Ramos (cell line): Measurements from ENCODE around the gene SMIM31.

Experiments
- in situ Hi-C: fragments of 300-500 bp; cut with MboI; formaldehyde crosslinking; loops from one replicate; pipeline ENCODE4 v1.14.3; 2022; ENCODE audit warnings: low sequenced_read_pairs; ENCODE audit not compliant: unreplicated experiment

Gene SMIM31

DNA sequence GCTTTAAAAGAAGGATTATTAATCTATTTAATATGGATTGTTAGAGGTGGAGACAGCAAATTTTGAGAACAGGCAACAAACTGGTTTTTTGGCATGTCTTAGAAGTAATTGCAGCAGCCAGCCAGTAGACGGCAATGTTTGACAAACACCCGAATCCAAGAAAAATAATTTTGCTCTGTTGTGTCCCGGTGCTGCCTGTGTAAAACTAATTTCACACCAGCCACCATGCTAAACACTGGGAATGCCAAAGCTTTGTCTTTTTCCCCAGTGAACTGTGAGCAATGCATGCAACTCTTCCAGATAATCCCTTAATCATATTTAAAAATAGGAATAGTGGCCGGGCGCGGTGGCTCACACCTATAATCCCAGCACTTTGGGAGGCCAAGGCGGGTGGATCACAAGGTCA is 25.9 kb downstream of the SMIM31 start:
- in situ Hi-C loops: loop anchor here (10.0 kb wide), 1 partner anchor 215 kb away; no protein-coding TSS in a partner anchor

DNA sequence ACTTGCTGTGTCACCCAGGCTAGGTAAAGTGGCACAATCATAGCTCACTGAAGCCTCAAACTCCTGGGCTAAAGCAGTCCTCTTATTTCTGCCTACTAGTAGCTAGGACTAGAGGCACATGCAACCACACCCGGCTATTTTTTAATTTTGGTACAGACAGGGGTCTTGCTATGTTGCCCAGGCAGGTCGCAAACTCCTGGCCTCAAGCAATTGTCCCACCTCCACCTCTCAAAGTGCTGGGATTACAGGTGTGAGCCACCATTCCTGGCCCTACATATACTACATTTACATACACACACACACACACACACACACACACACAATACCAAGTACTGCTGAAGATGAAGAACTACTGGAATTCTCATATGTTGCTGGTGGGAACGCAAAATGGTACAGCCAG is 26.9 kb downstream of the SMIM31 start:
- in situ Hi-C loops: loop anchor here (10.0 kb wide), 1 partner anchor 214 kb away; no protein-coding TSS in a partner anchor

DNA sequence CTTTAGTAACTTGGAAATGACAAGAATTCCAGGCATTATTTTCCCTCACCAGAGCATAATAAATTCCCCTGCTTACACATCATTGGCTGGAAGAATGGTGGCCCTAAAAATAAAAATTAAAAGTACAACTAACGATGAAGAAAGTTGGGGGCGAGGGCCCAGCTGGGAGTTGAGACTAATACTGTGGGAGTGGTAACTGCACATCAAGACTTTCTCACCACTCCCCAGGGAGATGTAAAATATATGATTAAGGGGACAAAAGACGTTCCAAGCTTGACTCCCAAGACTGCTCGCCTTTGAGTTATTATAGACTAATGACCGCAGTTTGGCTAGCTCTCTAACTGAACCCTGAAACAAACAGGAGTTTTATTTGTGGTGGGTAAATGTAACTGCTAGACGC is 30.0 kb downstream of the SMIM31 start:
- in situ Hi-C loops: loop anchor here (10.0 kb wide), 1 partner anchor 211 kb away; no protein-coding TSS in a partner anchor

DNA sequence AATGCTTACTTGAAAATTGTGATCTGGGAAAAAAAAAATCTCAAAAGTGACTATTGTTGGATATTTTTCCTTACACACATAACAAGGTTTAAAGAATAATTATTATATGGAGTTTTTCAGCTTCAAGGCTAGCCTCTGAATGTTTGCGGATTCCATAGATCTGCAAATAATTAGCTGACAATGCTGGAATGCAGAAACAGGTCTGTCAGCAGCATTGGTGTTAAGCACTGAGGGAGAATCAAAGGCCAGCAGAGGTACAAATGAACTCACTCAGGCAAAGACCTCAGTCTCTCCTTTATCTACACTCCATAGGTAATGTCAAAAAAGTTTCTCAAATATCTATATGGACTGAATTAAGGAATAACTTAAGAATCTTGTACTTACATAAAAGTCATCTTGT is 35.1 kb downstream of the SMIM31 start:
- in situ Hi-C loops: loop anchor here (10.0 kb wide), 1 partner anchor 206 kb away; no protein-coding TSS in a partner anchor

DNA sequence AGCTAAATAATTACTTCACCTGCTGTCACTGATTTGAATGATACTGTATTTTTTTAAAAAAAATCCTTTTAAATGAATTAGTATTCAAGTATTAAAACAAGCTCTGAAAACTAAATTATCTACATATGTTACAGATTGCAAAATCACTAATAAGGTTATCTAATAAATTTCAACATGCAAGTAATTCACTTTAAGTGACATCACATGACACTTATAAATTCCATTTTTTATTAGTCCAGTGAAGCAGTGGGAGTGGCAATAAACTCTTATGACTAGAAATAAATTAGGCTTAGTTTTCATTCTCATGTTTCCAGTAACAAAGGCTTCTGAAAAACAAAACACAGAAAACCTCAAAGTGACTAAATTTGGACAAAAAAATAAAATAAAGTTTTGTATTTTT is 36.3 kb downstream of the SMIM31 start:
- in situ Hi-C loops: no loop called here

DNA sequence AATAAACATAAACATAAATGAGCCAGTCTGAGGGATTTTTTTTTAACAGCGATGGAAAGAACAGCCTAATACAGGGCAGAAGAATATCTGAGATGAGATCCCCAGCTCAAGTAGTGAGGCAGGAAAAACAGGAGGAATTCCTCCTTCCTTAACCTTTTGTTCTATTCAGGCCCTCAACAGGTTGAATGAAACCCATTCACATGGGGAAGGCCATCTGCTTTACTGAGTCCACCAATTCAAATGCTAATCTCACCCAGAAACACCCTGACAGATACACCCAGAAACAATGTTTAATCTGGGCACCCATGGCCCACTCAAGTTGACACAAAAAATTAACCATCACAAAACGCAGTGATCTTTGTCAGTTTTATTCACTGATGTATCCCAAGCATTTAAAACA is 45.5 kb downstream of the SMIM31 start:
- in situ Hi-C loops: no loop called here

DNA sequence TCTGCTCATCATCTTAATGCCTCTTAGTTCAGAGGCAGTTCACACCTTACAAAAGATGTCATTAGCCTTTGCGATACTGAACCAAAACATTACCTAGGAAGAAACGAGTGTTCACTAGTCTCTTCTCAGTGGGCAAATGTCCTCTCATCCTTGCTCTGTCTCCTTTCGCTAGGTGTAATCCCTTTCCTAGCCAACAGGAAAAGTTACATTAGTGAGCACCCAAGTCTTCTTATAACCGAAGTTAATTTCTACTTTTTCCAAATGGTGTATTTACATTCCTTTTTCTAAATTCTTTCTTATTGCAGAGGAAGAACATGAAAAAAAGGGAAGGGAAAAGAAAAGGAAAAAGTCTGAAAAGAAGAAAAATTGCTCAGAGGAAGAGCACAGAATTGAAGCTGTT is 46.9 kb downstream of the SMIM31 start:
- in situ Hi-C loops: no loop called here

DNA sequence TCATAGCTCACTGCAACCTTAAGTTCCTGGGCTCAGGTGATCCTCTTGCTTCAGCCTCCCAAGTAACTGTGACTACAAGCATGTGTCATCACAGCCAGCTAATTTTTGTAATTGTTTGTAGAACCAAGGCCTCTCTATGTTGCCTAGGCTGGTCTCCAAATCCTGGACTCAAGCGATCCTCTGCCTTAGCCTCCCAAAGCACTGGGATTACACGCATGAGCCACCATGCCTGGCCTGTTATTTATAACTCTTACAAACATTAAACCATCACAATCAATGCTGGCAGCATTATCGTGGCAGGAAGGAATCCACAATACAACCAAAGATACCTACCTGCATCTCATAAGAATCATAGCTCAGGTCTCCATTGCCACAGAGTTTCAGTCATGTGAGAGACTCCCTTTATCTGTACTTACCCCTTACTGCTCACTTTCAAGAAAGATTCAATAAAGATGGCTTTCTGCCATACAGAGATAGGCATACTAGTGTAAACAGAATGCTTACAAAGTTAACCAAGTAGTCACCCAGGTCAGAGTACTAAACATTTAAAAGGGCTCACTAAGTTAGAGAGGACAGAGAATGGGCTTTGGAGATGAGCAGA is 48.5 kb downstream of the SMIM31 start:
- in situ Hi-C loops: no loop called here

DNA sequence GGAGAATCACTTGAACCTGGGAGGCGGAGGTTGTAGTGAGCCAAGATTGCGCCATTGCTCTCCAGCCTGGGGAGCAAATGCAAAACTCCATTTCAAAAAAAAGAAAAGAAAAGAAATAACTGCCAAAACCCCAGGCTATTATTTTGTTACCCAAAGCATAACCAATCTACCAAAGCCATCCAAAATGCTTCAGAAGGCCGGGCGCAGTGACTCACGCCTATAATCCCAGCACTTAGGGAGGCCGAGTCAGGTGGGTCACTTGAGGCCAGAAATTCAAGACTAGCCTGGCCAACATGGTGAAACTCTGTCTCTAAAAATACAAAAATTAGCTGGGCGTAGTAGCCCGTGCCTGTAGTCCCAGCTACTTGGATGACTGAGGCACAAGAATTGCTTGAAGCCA is 49.8 kb downstream of the SMIM31 start:
- in situ Hi-C loops: no loop called here

DNA sequence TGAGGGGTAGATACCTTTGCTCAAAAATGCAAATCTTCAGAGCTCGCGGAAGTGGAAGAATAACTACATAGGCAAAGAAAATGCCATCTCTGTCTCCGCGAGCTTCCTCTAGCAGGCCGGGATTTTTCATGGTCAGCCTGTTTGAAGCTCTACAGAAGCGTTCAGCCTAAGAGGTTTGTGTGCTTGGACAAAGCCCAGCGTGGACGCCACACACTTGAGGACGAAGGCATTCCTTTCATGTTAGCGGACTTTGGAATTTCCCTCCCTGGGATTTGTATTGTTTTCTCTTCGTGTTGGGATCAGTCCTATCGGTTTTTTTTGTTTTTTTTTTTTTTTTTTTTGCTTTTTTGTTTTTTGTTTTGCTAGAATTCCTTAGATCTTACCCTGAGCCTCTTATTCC is 53.7 kb downstream of the SMIM31 start:
- in situ Hi-C loops: no loop called here

DNA sequence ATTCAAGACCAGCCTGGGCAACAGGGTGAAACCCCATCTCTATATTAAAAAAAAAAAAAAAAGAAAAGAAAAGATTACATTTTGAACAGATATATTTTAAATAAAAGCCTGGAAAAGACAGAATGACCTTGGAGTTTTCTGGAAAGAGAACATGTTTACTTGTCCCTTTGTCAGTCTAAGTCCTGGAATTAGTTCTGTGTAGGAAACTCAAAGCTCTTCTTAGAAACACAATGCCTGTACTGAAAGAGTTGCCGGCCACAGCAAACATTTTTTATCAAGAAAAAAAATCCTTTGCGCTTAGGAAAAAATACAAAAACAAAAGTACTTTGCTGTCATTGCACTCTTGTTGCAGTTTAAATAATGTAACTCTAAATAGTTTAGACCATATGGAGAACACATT is 59.6 kb downstream of the SMIM31 start:
- in situ Hi-C loops: no loop called here

DNA sequence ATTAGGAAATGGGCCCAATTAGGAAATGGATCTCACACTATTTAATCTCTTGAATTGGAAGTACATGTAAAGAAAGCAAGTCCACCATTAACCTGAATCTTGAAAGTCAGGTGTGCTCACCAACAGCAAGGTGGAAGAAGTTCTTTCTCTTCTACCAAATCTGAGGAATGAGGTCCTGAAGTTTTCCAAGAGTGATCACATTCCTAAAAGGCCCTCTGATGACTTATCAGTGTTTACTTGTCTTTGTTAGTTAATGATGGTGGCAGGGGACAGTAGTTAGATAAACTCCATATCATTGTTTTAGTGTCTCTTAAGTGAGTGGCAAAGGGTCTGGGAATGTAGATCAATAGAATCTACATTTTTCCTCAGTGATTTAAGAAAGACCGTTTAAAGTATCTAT is 61.8 kb downstream of the SMIM31 start:
- in situ Hi-C loops: no loop called here

DNA sequence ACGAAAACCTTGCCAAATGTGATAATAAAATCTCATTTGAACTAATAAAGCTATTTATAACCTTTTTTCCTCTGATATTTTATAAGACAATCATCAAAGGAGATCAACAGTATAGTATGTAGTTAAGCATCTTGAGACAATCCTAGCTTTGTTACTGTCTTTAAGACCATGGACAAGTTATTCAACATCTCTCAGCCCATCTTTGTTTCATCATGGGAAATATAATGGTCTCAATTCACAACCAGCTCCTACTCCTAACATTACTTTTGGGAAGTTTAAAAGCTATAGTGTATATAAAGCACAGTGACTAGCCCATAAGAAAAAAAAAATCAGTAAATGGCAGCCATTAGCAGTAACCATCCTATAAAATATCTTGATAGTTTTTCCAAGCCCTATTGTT is 65.4 kb downstream of the SMIM31 start:
- in situ Hi-C loops: no loop called here

DNA sequence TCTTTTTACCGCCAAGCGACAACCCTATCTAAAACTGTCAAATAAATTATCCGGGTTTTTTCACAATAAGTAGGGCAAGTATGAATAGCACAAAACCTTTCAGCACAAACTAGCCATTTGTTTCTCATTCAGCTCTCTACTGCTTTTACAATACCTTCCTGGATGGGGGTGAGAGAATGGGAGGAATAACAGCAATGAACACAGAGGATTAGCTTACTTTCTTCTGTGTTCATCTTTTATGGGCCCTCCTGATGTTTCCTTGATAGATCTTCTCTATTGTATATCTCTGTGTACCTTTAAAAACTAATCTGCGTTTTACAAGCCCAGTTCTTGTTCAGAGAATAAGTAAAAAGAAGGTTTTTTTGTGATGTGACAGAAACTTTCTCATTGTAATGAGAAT is 67.8 kb downstream of the SMIM31 start:
- in situ Hi-C loops: no loop called here

DNA sequence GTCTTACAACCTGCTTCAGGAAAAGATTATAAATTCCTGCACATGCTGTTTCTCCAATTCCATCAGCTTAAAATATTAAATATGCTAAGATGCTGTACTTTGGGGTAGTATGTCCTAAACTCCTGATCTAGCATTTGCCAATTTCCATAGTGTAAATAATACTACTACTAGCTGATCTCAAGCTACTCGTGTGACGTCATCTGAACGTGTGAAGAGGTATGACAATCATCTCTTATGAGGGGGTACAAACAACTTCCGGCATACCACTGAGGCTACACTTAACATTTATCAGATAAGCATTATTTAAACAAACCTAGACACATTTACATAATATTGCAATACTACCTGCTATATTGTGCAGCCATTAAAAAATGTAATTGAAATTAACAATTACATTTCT is 70.7 kb downstream of the SMIM31 start:
- in situ Hi-C loops: no loop called here

DNA sequence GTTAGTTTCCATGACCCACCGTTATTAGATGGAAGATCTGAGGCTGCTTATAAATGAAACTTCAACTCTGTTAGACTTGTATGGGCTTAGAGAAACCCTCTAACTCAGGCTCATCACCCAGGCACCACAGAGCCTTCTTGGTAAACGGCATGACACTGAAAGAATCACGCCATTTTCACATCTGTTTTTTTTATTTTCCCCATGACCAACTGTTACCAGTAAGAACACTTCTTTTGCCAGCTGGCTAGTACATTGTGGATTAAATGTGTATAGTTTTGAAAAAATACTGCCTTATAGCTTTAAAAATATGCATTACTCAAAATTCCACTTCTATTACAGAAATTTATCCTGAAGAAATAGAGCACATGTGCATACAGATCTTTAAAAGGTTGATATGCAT is 75.0 kb downstream of the SMIM31 start:
- in situ Hi-C loops: no loop called here

DNA sequence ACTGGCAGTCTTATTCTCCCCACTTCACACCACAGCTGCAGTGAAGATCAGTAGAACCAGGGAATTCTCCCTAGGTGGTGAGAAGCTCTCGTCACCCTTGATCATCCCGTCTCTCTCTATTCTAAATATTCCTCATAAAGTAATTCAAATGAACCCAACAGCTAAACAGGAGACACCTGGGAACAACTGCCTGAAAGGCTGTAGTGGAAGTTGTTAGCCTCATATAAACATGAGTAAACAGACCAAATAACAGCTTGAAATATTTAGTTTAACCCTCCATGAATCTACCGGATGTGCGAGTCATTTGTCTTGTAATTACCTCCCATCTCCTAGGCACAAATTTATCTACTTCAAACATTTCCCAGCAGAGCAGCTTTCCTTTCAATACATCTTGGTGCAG is 92.6 kb downstream of the SMIM31 start:
- in situ Hi-C loops: no loop called here

DNA sequence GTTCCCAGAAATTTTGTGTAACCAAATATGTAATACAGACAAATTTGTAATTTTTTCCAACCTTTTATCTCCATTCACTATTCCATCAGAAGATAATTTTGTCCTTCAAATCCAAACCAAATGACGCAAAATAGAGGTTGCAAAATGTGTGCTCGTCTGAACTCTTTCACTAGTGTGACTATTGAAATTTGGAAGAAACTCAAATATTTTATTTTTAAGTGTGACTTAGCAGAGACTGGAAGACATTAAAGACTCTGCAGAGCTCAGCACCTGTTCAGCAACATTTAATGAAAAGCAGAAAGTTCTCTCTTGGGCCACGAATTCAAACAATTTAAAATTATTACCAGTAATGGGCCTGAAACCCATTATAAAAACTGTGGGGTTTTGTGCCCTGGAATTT is 93.1 kb downstream of the SMIM31 start:
- in situ Hi-C loops: no loop called here

DNA sequence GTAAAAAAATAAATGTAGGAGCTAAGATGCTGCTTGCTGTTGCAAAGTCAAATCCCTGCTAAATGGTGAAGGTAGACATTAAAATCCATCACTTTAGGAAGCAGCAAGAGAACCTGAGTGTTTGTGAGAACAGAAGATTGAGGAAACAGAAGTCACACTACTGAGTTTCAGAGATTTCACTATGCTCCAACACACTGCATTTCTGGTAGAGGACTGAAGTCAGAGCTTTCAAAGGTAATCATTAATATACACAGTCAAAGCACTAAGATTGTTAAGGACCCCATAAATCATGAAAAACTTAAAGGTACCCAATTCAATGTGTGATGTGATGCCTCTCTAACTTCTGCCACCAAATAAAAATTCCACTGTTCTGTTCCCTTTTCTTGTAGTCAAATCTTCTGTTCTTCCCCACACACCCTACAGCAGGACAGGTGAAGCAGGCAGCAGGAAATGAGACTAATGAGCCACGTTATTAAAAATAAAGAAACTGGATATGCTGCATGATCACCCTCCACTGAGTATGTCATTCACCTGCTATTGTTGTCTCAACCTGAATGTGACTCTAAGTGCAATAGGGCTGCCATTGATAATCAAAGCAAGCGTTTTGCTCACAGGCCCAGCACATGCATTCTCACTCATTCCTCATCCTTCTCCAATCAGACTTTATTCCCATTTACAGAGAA is 94.2 kb downstream of the SMIM31 start:
- in situ Hi-C loops: no loop called here
